Hepatocyte (in vitro differentiated cells): ENCODE results near the gene SNRNP200. TPM values are rescaled to one million over a fixed set of nuclear protein-coding genes. Genes with fewer than 3 reads are reported as not detected.

Experiments used
- DNase-seq: peaks from one replicate; pipeline ENCODE4 v3.0.0-alpha.2; 2016; ENCODE audit warnings: low spot score
- H2AFZ ChIP-seq: fragments of 200-600 bp; sonication (generic); 2 replicates; pipeline ENCODE4 v1.6.0; 2016; ENCODE audit warnings: antibody characterized with exemption, mild to moderate bottlenecking
- H3K27ac ChIP-seq: fragments of 200-600 bp; sonication (generic); 2 replicates; pipeline ENCODE4 v1.5.1; 2016; ENCODE audit warnings: mild to moderate bottlenecking
- H3K27me3 ChIP-seq: fragments of 200-600 bp; sonication (generic); 2 replicates; pipeline ENCODE4 v1.6.1; 2016
- H3K36me3 ChIP-seq: fragments of 200-600 bp; sonication (generic); replicated peaks from 2 replicates; pipeline ENCODE4 v1.5.1; 2016; ENCODE audit warnings: low read depth; ENCODE audit not compliant: insufficient read depth
- H3K4me1 ChIP-seq: fragments of 200-600 bp; sonication (generic); 2 replicates; pipeline ENCODE4 v1.5.1; 2016; ENCODE audit warnings: mild to moderate bottlenecking, moderate library complexity; ENCODE audit not compliant: insufficient read depth
- H3K4me2 ChIP-seq: fragments of 200-600 bp; sonication (generic); 2 replicates; pipeline ENCODE4 v1.6.0; 2016
- H3K4me3 ChIP-seq: fragments of 200-600 bp; sonication (generic); 2 replicates; pipeline ENCODE4 v1.5.1; 2016; ENCODE audit warnings: mild to moderate bottlenecking
- H3K79me2 ChIP-seq: fragments of 200-600 bp; sonication (generic); 2 replicates; pipeline ENCODE4 v1.6.0; 2017; ENCODE audit warnings: mild to moderate bottlenecking
- H3K9me2 ChIP-seq: fragments of 200-600 bp; sonication (generic); replicated peaks from 2 replicates; pipeline ENCODE4 v1.6.0; 2017; ENCODE audit warnings: mild to moderate bottlenecking; ENCODE audit not compliant: insufficient read depth
- H3K9me3 ChIP-seq: fragments of 200-600 bp; sonication (generic); 2 replicates; pipeline ENCODE4 v1.5.1; 2016; ENCODE audit warnings: low read depth, mild to moderate bottlenecking
- H4K20me1 ChIP-seq: fragments of 200-600 bp; sonication (generic); 2 replicates; pipeline ENCODE4 v1.6.0; 2016; ENCODE audit warnings: mild to moderate bottlenecking; ENCODE audit not compliant: insufficient read depth, poor library complexity, severe bottlenecking
- CTCF ChIP-seq: fragments of 200-600 bp; sonication (generic); IDR thresholded peaks from 2 replicates; pipeline ENCODE4 v1.5.1; 2016; ENCODE audit warnings: antibody characterized with exemption, mild to moderate bottlenecking; ENCODE audit not compliant: poor library complexity
- EZH2 ChIP-seq: fragments of 200-600 bp; sonication (generic); IDR thresholded peaks from 2 replicates; pipeline ENCODE4 v1.6.1; 2016; ENCODE audit warnings: antibody characterized with exemption, mild to moderate bottlenecking, borderline replicate concordance
- EZH2phosphoT487 ChIP-seq: fragments of 200-600 bp; sonication (generic); IDR thresholded peaks from one replicate; pipeline ENCODE4 v1.6.1; 2018; ENCODE audit warnings: antibody characterized with exemption, mild to moderate bottlenecking, low read depth, moderate library complexity; ENCODE audit not compliant: unreplicated experiment, severe bottlenecking
- WGBS: methylation state at CpG from one replicate; pipeline ENCODE4 v1.1.6; 2016; ENCODE audit warnings: low lambda C conversion rate; ENCODE audit errors: missing lambda C conversion rate; 5-methylcytosine and 5-hydroxymethylcytosine counted together
- polyA plus RNA-seq: library from polyadenylated mRNA; unstranded; fragments of >200 nt; fragmentation: Nextera tagmentation; extraction: Ambion mirVana; gene quantifications from 2 replicates; pipeline ENCODE4 v1.2.1, GENCODE V29; 2016
- total RNA-seq: library from RNA; depleted of rRNA; stranded (reverse); fragments of >200 nt; gene quantifications from 2 replicates; pipeline ENCODE4 v1.2.3, GENCODE V29; 2014

The SNRNP200 gene
- total and polyA plus RNA-seq, 2 experiments from 2014 or later, result 59.8 to 60.9 TPM

- Histone ChIP-seq H4K20me1 (no peaks in the 10 kb centered on the region), H3K27me3 (peaks cover 15% of the 10 kb centered on the region), H2AFZ (no peak overlapping the region), H3K4me2 (no peak overlapping the region), H3K9me3 (no peaks in the 10 kb centered on the region), H3K36me3 (no peaks in the 10 kb centered on the region), H3K9me2 (no peaks in the 10 kb centered on the region), H3K4me1 (no peaks in the 10 kb centered on the region), H3K27ac (no peak overlapping the region), H3K4me3 (no peak overlapping the region), H3K79me2 (no peaks in the 10 kb centered on the region)
- DNase-seq, result no peak
- TF ChIP-seq CTCF, result no peak
- no peak for TF ChIP-seq EZH2
- TF ChIP-seq EZH2phosphoT487, result no peak
- WGBS, result 85% methylated on average over 3 of the region's 3 CpGs
These were observed 9.7 kb upstream of the SNRNP200 start for GRCh38 chr2:96315005-96315399.

GRCh38 chr2:96308248-96308647 lies 2.9 kb upstream of the SNRNP200 start:
- H3K9me3 ChIP-seq, result no peaks in the 10 kb centered on the region
- DNase-seq, result no peak
- H4K20me1 ChIP-seq, result no peaks in the 10 kb centered on the region
- 91% methylated on average over 5 of the region's 5 CpGs for WGBS
- peaks cover 19% of the 10 kb centered on the region for H3K79me2 ChIP-seq
- H3K36me3 ChIP-seq, result no peaks in the 10 kb centered on the region
- no peak for TF ChIP-seq CTCF
- no peak for TF ChIP-seq EZH2phosphoT487
- TF ChIP-seq EZH2, result no peak
- no peaks in the 10 kb centered on the region for H3K9me2 ChIP-seq
- no peak overlapping the region for H3K27ac ChIP-seq
- no peaks in the 10 kb centered on the region for H3K27me3 ChIP-seq
- peaks cover 14% of the 10 kb centered on the region for H3K4me1 ChIP-seq
- H3K4me3 ChIP-seq, result no peak overlapping the region
- no peak overlapping the region for H3K4me2 ChIP-seq
- no peak overlapping the region for H2AFZ ChIP-seq

GRCh38 chr2:96306370-96306769 lies 1.0 kb upstream of the SNRNP200 start:
- peaks cover 34% of the 10 kb centered on the region for H3K79me2 ChIP-seq
- no peak for DNase-seq
- H3K27ac ChIP-seq, result peak overlapping the region; percentile 95

More at GRCh38 chr2:96306370-96306769, 1.0 kb upstream of the SNRNP200 start:
- H4K20me1 ChIP-seq, result no peaks in the 10 kb centered on the region
- H3K4me2 ChIP-seq, result peak overlapping the region; percentile 92
- H3K9me2 ChIP-seq, result no peaks in the 10 kb centered on the region
- H3K4me3 ChIP-seq, result peak overlapping the region; percentile 93
- H3K4me1 ChIP-seq, result peaks cover 14% of the 10 kb centered on the region
- H3K27me3 ChIP-seq, result no peaks in the 10 kb centered on the region
- no peaks in the 10 kb centered on the region for H3K9me3 ChIP-seq
- TF ChIP-seq EZH2, result no peak
- no peak for TF ChIP-seq EZH2phosphoT487
- no peak for TF ChIP-seq CTCF
- peaks cover 4% of the 10 kb centered on the region for H3K36me3 ChIP-seq
- WGBS, result 89% methylated on average over 3 of the region's 3 CpGs
- peak overlapping the region; percentile 87 for H2AFZ ChIP-seq
